ENCODE results near the gene KCNJ5.

- TF ChIP-seq CTCF (IDR thresholded peaks at IDR 0.05) (no peak), POLR2A (IDR thresholded peaks at IDR 0.05) (no peak)
Measured at GRCh38 chr11:128931668-128932067, 40.5 kb downstream of the KCNJ5 start.
